ENCODE data around the gene XYLT1. TPM values are rescaled to one million over a fixed set of nuclear protein-coding genes. Genes with fewer than 3 reads are reported as not detected.

The XYLT1 gene
- total RNA-seq, 1 donor from 2014 or later, result 1.6 TPM

DNA sequence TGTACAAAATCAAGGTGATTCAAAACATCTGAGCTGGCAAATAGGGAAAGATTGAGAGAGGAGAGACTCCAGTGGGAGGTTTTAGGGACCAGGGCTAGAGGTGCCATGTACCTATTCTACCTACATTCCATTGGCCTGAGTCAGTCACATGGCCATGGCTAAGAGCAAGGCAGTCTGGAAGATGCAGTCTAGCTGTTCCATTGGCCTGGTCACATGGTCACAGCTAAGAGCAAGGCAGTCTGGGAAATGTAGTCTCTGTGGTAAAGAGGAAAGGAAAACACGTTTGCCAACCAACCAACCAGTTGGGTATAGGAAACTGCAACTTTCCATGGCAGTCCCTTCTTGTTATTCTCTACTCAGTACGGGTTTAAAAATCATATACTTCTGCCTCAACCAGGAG is 369.1 kb downstream of the XYLT1 start:
- H3K4me3 ChIP-seq (ENCODE audit: low read depth, low read length), result no peak overlapping the region
- no peak for DNase-seq (ENCODE audit: low read depth)
- H3K36me3 ChIP-seq (ENCODE audit: control insufficient read depth, insufficient read depth, low read length), result no peaks in the 10 kb centered on the region

DNA sequence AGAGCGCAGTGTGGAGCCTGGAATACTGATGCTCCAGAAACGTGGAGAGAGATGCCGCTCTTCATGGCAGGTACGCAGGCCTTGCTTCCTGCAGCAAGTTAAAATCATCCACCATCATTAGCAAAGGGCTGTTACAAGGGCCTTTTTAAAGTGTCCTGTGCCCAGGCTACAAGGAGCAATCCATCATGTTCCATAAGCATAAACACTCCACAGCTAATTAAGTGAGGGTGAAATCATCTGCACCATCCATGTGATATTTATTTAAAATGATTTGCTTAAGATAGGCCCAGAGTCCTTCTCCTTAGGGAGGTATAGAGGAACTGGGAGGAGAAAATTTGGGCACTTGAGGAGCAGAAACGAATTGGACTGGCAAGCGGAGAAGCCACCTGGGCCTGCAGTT is 372.1 kb downstream of the XYLT1 start:
- H3K4me3 ChIP-seq (ENCODE audit: low read depth, low read length), result no peak overlapping the region
- TF ChIP-seq, protein P1, sequence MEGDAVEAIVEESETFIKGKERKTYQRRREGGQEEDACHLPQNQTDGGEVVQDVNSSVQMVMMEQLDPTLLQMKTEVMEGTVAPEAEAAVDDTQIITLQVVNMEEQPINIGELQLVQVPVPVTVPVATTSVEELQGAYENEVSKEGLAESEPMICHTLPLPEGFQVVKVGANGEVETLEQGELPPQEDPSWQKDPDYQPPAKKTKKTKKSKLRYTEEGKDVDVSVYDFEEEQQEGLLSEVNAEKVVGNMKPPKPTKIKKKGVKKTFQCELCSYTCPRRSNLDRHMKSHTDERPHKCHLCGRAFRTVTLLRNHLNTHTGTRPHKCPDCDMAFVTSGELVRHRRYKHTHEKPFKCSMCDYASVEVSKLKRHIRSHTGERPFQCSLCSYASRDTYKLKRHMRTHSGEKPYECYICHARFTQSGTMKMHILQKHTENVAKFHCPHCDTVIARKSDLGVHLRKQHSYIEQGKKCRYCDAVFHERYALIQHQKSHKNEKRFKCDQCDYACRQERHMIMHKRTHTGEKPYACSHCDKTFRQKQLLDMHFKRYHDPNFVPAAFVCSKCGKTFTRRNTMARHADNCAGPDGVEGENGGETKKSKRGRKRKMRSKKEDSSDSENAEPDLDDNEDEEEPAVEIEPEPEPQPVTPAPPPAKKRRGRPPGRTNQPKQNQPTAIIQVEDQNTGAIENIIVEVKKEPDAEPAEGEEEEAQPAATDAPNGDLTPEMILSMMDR (IDR thresholded peaks at IDR 0.05; ENCODE audit: insufficient read depth, low read length, poor library complexity, severe bottlenecking), result no peak
- H3K27me3 ChIP-seq (ENCODE audit: control insufficient read depth, insufficient read depth, low read length), result no peaks in the 10 kb centered on the region
- no peaks in the 10 kb centered on the region for H3K36me3 ChIP-seq (ENCODE audit: control insufficient read depth, insufficient read depth, low read length)
- DNase-seq (ENCODE audit: low read depth), result no peak

More for the DNA sequence above, 369.1 kb downstream of the XYLT1 start:
- H3K27me3 ChIP-seq (ENCODE audit: control insufficient read depth, insufficient read depth, low read length), result no peaks in the 10 kb centered on the region
- TF ChIP-seq, protein P1 (IDR thresholded peaks at IDR 0.05; ENCODE audit: insufficient read depth, low read length, poor library complexity, severe bottlenecking), result no peak

DNA sequence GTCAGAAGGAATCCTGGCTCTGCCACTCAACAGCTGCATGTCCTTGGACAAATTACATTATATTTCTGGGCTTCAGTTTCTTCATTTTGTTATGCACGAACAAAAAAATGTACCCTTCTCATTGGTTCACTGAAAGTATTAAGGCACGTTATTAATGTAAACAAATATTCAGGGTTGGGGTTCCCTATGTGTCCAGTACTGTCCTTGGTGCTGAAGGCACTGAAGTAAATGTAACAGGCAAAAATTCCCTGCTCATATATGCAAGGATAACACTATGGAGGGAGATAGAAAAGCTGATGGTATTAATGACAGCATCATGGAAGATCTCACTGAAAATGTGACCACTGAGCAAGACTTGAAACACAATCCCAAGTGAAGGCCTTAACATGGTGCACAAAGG is 386.6 kb downstream of the XYLT1 start:
- Histone ChIP-seq H3K4me3 (ENCODE audit: low read depth, low read length) (no peak overlapping the region), H3K36me3 (ENCODE audit: control insufficient read depth, insufficient read depth, low read length) (no peaks in the 10 kb centered on the region), H3K27me3 (ENCODE audit: control insufficient read depth, insufficient read depth, low read length) (no peaks in the 10 kb centered on the region)
- DNase-seq (ENCODE audit: low read depth), result no peak
- TF ChIP-seq, protein P1 (IDR thresholded peaks at IDR 0.05; ENCODE audit: insufficient read depth, low read length, poor library complexity, severe bottlenecking), result no peak

DNA sequence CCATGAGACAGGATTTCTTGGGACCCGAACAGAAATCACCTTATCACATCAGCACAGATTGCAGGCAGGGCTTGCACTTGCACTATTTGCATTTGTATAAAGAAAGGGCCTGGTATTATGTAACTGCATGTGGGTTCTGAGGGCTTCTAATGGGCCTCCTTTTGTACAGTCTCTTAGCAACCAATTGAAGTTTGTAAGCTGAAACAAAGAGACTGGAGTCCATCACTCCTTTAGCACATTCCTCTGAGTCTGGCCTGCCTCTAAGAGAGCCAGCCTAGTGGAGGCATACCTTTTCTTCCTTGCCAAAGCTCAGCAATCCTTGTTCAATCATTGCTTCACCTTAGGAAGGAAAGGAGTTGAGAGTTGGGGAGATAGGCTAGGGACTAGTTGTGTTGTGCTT is 387.1 kb downstream of the XYLT1 start:
- Histone ChIP-seq H3K4me3 (ENCODE audit: low read depth, low read length) (no peak overlapping the region), H3K27me3 (ENCODE audit: control insufficient read depth, insufficient read depth, low read length) (no peaks in the 10 kb centered on the region), H3K36me3 (ENCODE audit: control insufficient read depth, insufficient read depth, low read length) (no peaks in the 10 kb centered on the region)
- TF ChIP-seq, protein P1 (IDR thresholded peaks at IDR 0.05; ENCODE audit: insufficient read depth, low read length, poor library complexity, severe bottlenecking), result no peak
- DNase-seq (ENCODE audit: low read depth), result no peak

DNA sequence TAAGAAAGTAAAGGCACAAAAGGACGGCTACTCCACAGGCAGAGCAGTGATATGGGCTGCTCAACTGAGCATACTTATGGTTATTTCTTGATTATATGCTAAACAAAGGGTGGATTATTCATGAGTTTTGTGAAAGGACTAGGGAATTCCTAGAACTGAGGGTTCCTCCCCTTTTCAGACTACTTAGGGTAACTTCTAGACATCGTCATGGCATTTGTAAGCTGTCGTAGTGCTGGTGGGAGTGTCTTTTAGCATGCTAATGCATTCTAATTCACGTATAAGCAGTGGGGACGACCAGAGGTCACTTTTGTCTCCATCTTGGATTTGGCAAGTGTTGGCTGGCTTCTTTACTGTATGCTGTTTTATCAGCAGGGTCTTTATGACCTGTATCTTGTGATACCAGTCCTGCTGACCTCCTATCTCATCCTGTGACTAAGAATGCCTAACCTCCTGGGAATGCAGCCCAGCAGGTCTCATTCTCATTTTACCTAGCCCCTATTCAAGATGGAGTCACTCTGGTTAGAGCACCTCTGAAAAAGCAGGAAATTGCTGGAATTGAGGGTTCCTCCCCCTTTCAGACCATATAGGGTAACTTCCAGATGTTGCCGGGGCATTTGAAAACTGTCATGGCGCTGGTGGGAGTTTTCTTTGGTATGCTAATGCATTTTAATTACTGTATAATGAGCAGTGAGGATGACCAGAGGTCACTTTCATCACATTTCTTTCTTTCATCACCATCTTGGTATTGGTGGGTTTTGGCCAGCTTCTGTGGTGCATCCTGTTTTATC is 388.5 kb downstream of the XYLT1 start:
- DNase-seq (ENCODE audit: low read depth), result no peak
- TF ChIP-seq, protein P1 (IDR thresholded peaks at IDR 0.05; ENCODE audit: insufficient read depth, low read length, poor library complexity, severe bottlenecking), result no peak
- no peaks in the 10 kb centered on the region for H3K27me3 ChIP-seq (ENCODE audit: control insufficient read depth, insufficient read depth, low read length)
- no peak overlapping the region for H3K4me3 ChIP-seq (ENCODE audit: low read depth, low read length)
- H3K36me3 ChIP-seq (ENCODE audit: control insufficient read depth, insufficient read depth, low read length), result no peaks in the 10 kb centered on the region

DNA sequence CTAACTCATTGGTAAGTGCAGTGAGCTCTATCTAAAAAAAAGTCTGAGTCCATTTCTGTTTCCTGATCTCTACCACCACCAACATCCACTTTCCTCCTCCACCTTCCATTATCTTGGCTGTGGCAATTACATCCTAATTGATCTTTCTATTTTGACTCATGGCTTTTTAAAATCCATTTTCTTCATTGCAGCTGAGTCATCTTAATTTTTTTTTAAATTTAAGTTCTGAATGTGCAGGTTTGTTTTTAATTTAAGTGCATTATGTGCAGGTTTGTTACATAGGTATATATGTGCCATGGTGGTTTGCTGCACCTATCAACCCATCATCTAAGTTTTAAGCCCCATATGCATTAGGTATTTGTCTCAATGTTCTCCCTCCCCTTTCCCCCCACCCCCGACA is 390.7 kb downstream of the XYLT1 start:
- no peak for DNase-seq (ENCODE audit: low read depth)
- H3K36me3 ChIP-seq (ENCODE audit: control insufficient read depth, insufficient read depth, low read length), result no peaks in the 10 kb centered on the region
- H3K27me3 ChIP-seq (ENCODE audit: control insufficient read depth, insufficient read depth, low read length), result no peaks in the 10 kb centered on the region
- TF ChIP-seq, protein P1 (IDR thresholded peaks at IDR 0.05; ENCODE audit: insufficient read depth, low read length, poor library complexity, severe bottlenecking), result no peak
- no peak overlapping the region for H3K4me3 ChIP-seq (ENCODE audit: low read depth, low read length)
